Pancreas (tissue), 10 donors: ENCODE measurements around the gene TTYH1. TPM values are rescaled to one million over a fixed set of nuclear protein-coding genes. Genes with fewer than 3 reads are reported as not detected.

ENCODE experiments used
- ATAC-seq, 4 donors: fragments of 200-7000 bp; cut with Tn5 transposase; one replicate each; pipeline versions ENCODE4 v1.8.0 to v1.9.1; 2020; ENCODE audit warnings: mild to moderate bottlenecking in 4 of 4, moderate library complexity in 4 of 4
- DNase-seq, 6 donors: peaks; one replicate each; pipeline ENCODE4 v3.0.0-alpha.2; 2020
- FAIRE-seq: peaks from 2 replicates; lab custom pipeline; 2012; peaks lifted over from hg19 to GRCh38; lab: Jason Lieb, UNC
- H3K27ac ChIP-seq, 4 donors: fragments of 200-600 bp; sonication (generic); 1 replicate in 3 of 4; 2 replicates in 1 of 4; pipeline versions ENCODE4 v1.5.0 to v1.8.0; 2020
- H3K27me3 ChIP-seq, 4 donors: fragments of 200-600 bp; one replicate each; pipeline ENCODE4 v1.8.0; 2021
- H3K36me3 ChIP-seq, 3 donors: fragments of 200-600 bp; sonication (generic) in 1 of 3; one replicate each; pipeline versions ENCODE4 v1.5.0 to v1.8.0; 2020 to 2021
- H3K4me1 ChIP-seq, 3 donors: fragments of 200-600 bp; one replicate each; pipeline ENCODE4 v1.8.0; 2021
- H3K4me3 ChIP-seq, 4 donors: fragments of 200-600 bp; sonication (generic) in 2 of 4; one replicate each; pipeline versions ENCODE4 v1.5.0 to v1.8.0; 2020 to 2021
- H3K9me3 ChIP-seq, 4 donors: fragments of 200-600 bp; one replicate each; pipeline ENCODE4 v1.8.0; 2021
- CTCF ChIP-seq, 4 donors: fragments of 200-600 bp; sonication (generic) in 3 of 4; IDR thresholded peaks; one replicate each; pipeline versions ENCODE4 v1.5.0 to v1.8.0; 2021; ENCODE audit warnings: antibody characterized with exemption in 4 of 4
- WGBS, 2 donors: extraction: QIAGEN DNeasy Blood & Tissue Kit; methylation state at CpG; one replicate each; pipeline ENCODE4 v1.1.7; 2013; 5-methylcytosine and 5-hydroxymethylcytosine counted together
- intact Hi-C, 3 donors: fragments of 100-400 bp; cut with DNase I; formaldehyde crosslinking; loops; one replicate each; pipeline versions ENCODE4 v1.11.1 to v1.14.2; 2022
- polyA plus RNA-seq, 2 donors: library from polyadenylated mRNA; stranded (reverse); fragments of 200-250 nt; gene quantifications; one replicate each; pipeline ENCODE4 v1.2.3, GENCODE V29; 2013
- total RNA-seq, 6 donors: library from RNA; stranded (reverse); fragmentation: NEBNext Ultra II Directional in 4 of 6; extraction: Animal tissue kit (Norgen Biotek cat#: 25700) in 4 of 6; gene quantifications; one replicate each; pipeline versions ENCODE4 v1.2.1 to v1.2.4, GENCODE V29; 2021 to 2023
- donor health status: healthy with polysubstance abuse.
- donor health status: DM: no; HTN: no; CAD: no; lungs with moderate emphysema.
- donor health status: DM: no; HTN: no; CAD: no.
- donor health status: control.
- donor health status: control.
- donor health status: Bipolar disorder and iron deficiency.
- donor health status: DM: yes; HTN: yes; CAD: no.
- donor health status: DM: no; HTN: no; CAD: no.
- donor health status: DM: no; HTN: no; CAD: no.
- donor health status: DM: yes; HTN: yes; CAD: no.

The TTYH1 gene
- total and polyA plus RNA-seq, 8 donors, result 20.8 to 78.0 (median 27.0) TPM

DNA sequence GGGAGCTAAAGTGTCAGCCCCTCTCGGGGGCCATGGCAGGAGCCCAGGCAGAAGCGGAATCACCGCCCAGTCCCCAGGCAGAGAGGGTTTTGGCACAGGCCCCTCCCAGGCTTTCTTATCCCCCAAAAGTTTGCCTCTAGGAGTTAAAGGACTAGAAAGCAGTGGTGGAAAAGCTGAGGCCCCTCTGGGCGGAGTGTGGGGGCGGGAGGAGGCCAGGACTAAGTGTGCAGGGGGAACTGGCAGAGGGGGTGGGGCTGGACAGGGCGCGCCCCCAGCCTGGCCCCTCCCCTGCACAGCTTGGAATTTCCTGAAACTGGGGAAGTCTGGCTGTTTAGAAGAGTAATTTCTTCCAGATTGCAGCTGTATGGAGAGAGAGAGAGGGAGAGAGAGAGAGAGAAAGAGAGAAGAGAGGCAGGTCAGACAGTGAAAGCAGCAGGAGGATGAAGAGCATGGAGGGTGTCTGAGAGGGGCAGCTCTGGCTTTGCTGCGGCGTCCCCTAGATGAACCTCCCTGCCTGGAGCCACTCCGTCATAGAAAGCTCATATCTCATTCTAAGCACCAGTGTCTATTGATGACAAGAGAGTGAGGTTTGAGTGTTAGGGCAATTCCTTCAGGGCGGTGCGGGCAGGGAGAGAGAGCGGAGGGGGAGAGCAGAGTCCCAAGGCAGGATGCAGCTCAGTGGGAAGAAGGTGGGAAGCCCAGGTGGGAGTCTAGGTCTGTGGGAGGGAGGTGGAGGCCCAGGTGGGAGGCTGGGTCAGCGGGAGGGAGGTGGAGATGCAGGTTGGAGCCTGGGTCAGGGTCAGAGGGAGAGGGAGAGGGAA, 58.0 kb downstream of the TTYH1 start, which contains the start of gene CDC42EP5:
Gene CDC42EP5 (minus strand): TSS at position 226 of the 821 bp plus-strand sequence. CDS start 7,749 bp downstream, outside the sequence.
- H3K4me3 ChIP-seq, result peak within 1 kb of the TSS in 2 of 4 donors; percentile 8 to 42
- peak within 1 kb of the TSS in 3 of 4 donors; percentile 22 to 73 (median 58) for H3K27ac ChIP-seq
- H3K4me1 ChIP-seq, result peaks cover 12 to 24% (median 20%) of the 10 kb centered on the region in 3 donors
- FAIRE-seq (no peak), ATAC-seq (peak; percentile 19 to 80 (median 72)), DNase-seq (peak in 3 of 6 donors; percentile 40 to 72 (median 54))
- 31 to 52% methylated on average over 14 of the region's 14 CpGs for WGBS, 2 donors
- H3K9me3 ChIP-seq, result no peaks in the 10 kb centered on the region
- no peaks in the 10 kb centered on the region for H3K36me3 ChIP-seq
- intact Hi-C loops, result no loop called here
- TF ChIP-seq CTCF (IDR thresholded peaks at IDR 0.05), result no peak
- no peaks in the 10 kb centered on the region for H3K27me3 ChIP-seq

- no peak for ATAC-seq
Observed at GRCh38 chr19:54473892-54474372, 58.7 kb downstream of the TTYH1 start.

GRCh38 chr19:54475706-54476105, 60.4 kb downstream of the TTYH1 start:
- Histone ChIP-seq H3K27me3 (no peaks in the 10 kb centered on the region), H3K4me3 (no peak overlapping the region), H3K4me1 (peaks cover 0 to under 1% (median under 1%) of the 10 kb centered on the region in 3 donors), H3K36me3 (no peaks in the 10 kb centered on the region), H3K9me3 (no peaks in the 10 kb centered on the region), H3K27ac (no peak overlapping the region)
- no peak for TF ChIP-seq CTCF (IDR thresholded peaks at IDR 0.05)
- peak in 1 of 6 donors; percentile 40 for DNase-seq
- no peak for ATAC-seq
- no peak for FAIRE-seq
- 88 to 91% methylated on average over 11 of the region's 11 CpGs for WGBS, 2 donors
- intact Hi-C loops, result no loop called here

More at GRCh38 chr19:54473892-54474372, 58.7 kb downstream of the TTYH1 start:
- whole genome bisulfite sequencing, 2 donors, result 82 to 84% methylated on average over 6 of the region's 6 CpGs
- intact Hi-C loops, result no loop called here
- peaks cover 12 to 18% (median 18%) of the 10 kb centered on the region in 3 donors for H3K4me1 ChIP-seq
- no peak overlapping the region for H3K4me3 ChIP-seq
- no peaks in the 10 kb centered on the region for H3K36me3 ChIP-seq
- no peak for FAIRE-seq
- no peak for TF ChIP-seq CTCF (IDR thresholded peaks at IDR 0.05)
- DNase-seq, result no peak
- H3K9me3 ChIP-seq, result no peaks in the 10 kb centered on the region
- H3K27me3 ChIP-seq, result no peaks in the 10 kb centered on the region
- H3K27ac ChIP-seq, result peak overlapping the region in 2 of 4 donors; percentile 58 to 73

DNA sequence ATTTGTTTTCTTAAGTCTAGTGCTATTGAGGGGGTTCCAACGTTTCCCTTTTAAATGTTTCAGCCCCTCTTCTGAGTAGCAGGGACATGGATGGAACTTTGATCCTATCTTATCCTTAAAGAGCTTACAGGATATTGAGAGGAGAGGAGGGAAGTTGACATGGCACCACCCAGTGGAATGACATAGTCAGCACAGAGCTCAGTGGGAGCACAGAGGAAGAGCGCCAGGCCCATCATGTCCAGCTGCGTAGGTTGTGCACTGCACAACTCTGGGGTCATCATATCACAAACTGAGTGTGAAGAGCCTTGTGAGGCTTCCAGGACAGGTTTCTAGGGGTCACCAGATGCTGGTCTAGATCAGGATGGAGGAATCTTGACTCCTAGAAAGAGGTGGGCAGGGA, 62.4 kb downstream of the TTYH1 start:
- Histone ChIP-seq H3K36me3 (no peaks in the 10 kb centered on the region), H3K4me1 (no peaks in the 10 kb centered on the region), H3K27me3 (no peaks in the 10 kb centered on the region), H3K27ac (no peak overlapping the region), H3K9me3 (no peaks in the 10 kb centered on the region), H3K4me3 (no peak overlapping the region)
- FAIRE-seq (no peak), ATAC-seq (no peak), DNase-seq (no peak)
- 61 to 65% methylated on average over 3 of the region's 3 CpGs for WGBS, 2 donors
- intact Hi-C loops, result no loop called here
- no peak for TF ChIP-seq CTCF (IDR thresholded peaks at IDR 0.05)
